Brain microvascular endothelial cell (primary cell): Measurements from ENCODE around the gene LARP4B.
A peak's percentile ranks its signal among the peaks of the same experiment; 100 is the strongest.

Experiments used
- DNase-seq: peaks from one replicate; pipeline ENCODE4 v3.0.0-alpha.2; 2020
- H3K27ac ChIP-seq: fragments of 250-450 bp; sonication (Bioruptor Pico); 2 replicates; pipeline ENCODE4 v1.5.1; 2020; ENCODE audit warnings: mild to moderate bottlenecking, moderate library complexity
- H3K27me3 ChIP-seq: fragments of 250-450 bp; sonication (Bioruptor Pico); replicated peaks from 2 replicates; pipeline ENCODE4 v1.5.1; 2020; ENCODE audit warnings: mild to moderate bottlenecking
- H3K36me3 ChIP-seq: fragments of 250-450 bp; sonication (Bioruptor Pico); replicated peaks from 2 replicates; pipeline ENCODE4 v1.5.1; 2020; ENCODE audit warnings: mild to moderate bottlenecking
- H3K4me3 ChIP-seq: 2 replicates; pipeline ENCODE4 v1.5.1; 2011; ENCODE audit warnings: low read depth, mild to moderate bottlenecking, control low read depth, low read length, moderate library complexity
- in situ Hi-C: cut with HindIII; loops from 2 replicates; pipeline ENCODE4 v1.10.0; 2017; ENCODE audit warnings: low sequenced_read_pairs, low pct_ligation_motif_present
- TF ChIP-seq, protein P1 (sequence below): IDR thresholded peaks from 2 replicates; pipeline ENCODE4 v1.5.1; 2011; ENCODE audit warnings: low read depth, mild to moderate bottlenecking, moderate library complexity, low read length, control low read depth, inconsistent platforms; ENCODE audit errors: missing control alignments

The LARP4B gene

DNA sequence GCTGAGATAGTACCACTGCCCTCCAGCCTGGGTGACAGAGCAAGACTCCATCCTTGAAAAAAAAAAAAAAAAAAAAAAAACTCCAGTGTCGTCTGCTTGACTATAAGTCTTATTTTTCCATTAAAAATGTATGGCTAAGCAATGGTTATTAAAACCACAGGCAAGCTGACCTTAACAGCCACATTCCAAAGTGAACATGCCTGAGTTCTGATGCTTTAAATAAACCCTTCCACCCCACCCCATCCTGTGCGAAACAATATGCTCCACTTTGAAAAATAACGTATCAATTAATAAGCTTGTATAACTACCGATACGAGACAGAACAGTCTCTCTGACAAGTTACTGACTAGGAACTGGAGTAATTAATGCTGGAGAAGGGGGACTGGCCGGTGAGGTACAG lies 63.7 kb downstream of the LARP4B start:
- TF ChIP-seq, protein P1, sequence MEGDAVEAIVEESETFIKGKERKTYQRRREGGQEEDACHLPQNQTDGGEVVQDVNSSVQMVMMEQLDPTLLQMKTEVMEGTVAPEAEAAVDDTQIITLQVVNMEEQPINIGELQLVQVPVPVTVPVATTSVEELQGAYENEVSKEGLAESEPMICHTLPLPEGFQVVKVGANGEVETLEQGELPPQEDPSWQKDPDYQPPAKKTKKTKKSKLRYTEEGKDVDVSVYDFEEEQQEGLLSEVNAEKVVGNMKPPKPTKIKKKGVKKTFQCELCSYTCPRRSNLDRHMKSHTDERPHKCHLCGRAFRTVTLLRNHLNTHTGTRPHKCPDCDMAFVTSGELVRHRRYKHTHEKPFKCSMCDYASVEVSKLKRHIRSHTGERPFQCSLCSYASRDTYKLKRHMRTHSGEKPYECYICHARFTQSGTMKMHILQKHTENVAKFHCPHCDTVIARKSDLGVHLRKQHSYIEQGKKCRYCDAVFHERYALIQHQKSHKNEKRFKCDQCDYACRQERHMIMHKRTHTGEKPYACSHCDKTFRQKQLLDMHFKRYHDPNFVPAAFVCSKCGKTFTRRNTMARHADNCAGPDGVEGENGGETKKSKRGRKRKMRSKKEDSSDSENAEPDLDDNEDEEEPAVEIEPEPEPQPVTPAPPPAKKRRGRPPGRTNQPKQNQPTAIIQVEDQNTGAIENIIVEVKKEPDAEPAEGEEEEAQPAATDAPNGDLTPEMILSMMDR, result no peak
- in situ Hi-C loops, result no loop called here
- H3K4me3 ChIP-seq, result no peak overlapping the region
- H3K36me3 ChIP-seq, result peaks cover 37% of the 10 kb centered on the region
- DNase-seq, result peak; percentile 30
- no peak overlapping the region for H3K27ac ChIP-seq
- H3K27me3 ChIP-seq, result no peaks in the 10 kb centered on the region

DNA sequence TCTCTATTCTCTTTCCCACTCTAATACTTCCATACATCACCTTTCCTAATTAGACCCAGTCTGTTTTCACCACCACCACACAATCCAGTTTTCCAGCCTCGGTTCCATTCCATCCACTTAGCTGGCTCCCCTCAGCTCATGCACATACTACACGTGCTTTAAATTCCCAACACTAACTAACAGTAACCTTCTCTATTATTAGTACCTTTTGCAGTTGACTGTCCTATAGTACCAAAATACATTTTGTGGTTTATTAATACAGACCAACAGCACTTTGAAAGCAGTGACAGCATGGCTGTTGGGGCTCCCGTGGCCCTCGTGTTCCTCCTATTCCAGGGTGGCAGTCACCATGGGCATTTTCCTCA lies 64.9 kb downstream of the LARP4B start:
- no peak for DNase-seq
- H3K4me3 ChIP-seq, result no peak overlapping the region
- H3K27ac ChIP-seq, result no peak overlapping the region
- peaks cover 34% of the 10 kb centered on the region for H3K36me3 ChIP-seq
- in situ Hi-C loops, result no loop called here
- H3K27me3 ChIP-seq, result no peaks in the 10 kb centered on the region
- TF ChIP-seq, protein P1, result no peak

DNA sequence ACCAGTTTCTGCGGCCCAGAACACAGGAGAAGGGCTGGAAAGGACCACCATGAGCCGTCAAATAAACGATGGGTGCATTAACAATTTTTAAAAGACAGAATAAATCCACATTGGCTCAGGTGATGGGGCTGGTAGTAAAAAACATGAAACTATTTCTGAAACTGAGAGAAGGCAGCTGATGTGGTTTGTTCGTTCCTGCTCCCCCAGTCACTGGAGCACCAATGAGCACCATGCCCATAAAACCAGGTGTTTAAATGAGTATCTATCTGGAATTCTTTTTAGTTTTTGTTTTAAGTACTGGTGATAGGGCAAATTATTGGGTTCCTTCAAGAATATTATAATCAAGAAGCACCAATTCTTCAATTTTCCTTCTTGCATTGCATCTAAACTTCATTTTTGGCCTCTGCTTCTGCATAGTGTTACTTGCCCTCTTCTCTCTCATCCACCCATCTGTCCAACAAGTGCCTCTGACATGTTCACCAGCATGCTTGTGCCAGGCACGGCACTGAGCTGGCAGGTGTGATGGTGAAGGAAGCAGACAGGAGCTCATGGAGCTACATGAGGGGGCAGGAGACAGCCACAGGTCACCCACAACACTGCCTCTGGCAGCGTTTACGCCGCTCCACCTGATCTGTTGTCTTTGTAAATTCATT lies 65.5 kb downstream of the LARP4B start:
- TF ChIP-seq, protein P1, result no peak
- DNase-seq, result no peak
- in situ Hi-C loops, result no loop called here
- no peak overlapping the region for H3K4me3 ChIP-seq
- peaks cover 34% of the 10 kb centered on the region for H3K36me3 ChIP-seq
- no peaks in the 10 kb centered on the region for H3K27me3 ChIP-seq
- no peak overlapping the region for H3K27ac ChIP-seq

DNA sequence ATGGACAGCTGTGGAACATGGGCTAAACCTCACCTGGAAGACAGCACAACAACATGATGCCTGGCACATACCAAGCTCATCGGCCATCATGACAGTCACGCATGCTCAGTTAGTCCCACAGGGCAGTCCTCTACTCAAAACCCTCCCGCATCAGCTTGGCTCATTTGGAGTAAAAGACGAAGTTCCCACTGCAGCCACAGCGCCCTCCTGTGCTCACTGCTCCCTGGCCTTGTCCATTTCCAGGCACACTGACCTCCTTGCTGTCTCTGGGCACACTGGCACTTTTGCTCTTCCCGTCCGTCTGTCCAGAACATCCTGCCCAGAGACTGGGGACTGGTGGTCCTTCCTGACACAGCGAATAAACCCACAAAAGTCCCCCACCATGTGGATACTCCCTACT lies 66.2 kb downstream of the LARP4B start:
- in situ Hi-C loops, result no loop called here
- H3K4me3 ChIP-seq, result no peak overlapping the region
- H3K36me3 ChIP-seq, result peaks cover 34% of the 10 kb centered on the region
- H3K27me3 ChIP-seq, result no peaks in the 10 kb centered on the region
- DNase-seq, result no peak
- TF ChIP-seq, protein P1, result peak; percentile 2
- H3K27ac ChIP-seq, result no peak overlapping the region

DNA sequence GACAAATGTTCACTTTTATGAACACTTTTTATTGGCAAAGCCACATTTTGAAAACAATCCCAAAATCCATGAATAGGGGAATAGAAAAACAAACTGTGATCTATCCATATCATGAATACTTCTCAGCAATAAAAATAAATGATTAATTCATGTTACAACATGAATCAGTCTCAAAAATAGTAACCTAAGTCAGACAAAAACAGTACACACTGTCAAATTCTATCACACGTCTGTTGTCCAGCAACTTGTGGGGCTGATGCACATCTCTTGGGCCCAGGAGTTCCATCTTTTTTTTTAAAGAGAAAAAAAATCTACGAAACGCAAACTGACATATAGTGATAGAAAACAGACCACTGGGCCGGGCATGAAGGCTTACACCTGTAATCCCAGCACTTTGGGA lies 71.0 kb downstream of the LARP4B start:
- Histone ChIP-seq H3K27ac (no peak overlapping the region), H3K27me3 (no peaks in the 10 kb centered on the region), H3K4me3 (no peak overlapping the region), H3K36me3 (peaks cover 29% of the 10 kb centered on the region)
- no peak for DNase-seq
- TF ChIP-seq, protein P1, result no peak
- in situ Hi-C loops, result no loop called here
